Fibroblast of skin of left quadriceps (primary cell): ENCODE results near the gene SPNS1.
A peak's percentile ranks its signal among the peaks of the same experiment; 100 is the strongest.
"Not testable (repeated sequence)": the region's sequence is repeated elsewhere in the genome, so short reads cannot be mapped to it uniquely, and the experiment has no call there.

Experiments
- DNase-seq, 2 experiments: peaks; one replicate each; pipeline ENCODE4 v3.0.0-alpha.2; 2013; ENCODE audit warnings: low read depth in 2 of 2

SPNS1 gene, protein sequence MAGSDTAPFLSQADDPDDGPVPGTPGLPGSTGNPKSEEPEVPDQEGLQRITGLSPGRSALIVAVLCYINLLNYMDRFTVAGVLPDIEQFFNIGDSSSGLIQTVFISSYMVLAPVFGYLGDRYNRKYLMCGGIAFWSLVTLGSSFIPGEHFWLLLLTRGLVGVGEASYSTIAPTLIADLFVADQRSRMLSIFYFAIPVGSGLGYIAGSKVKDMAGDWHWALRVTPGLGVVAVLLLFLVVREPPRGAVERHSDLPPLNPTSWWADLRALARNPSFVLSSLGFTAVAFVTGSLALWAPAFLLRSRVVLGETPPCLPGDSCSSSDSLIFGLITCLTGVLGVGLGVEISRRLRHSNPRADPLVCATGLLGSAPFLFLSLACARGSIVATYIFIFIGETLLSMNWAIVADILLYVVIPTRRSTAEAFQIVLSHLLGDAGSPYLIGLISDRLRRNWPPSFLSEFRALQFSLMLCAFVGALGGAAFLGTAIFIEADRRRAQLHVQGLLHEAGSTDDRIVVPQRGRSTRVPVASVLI

DNA sequence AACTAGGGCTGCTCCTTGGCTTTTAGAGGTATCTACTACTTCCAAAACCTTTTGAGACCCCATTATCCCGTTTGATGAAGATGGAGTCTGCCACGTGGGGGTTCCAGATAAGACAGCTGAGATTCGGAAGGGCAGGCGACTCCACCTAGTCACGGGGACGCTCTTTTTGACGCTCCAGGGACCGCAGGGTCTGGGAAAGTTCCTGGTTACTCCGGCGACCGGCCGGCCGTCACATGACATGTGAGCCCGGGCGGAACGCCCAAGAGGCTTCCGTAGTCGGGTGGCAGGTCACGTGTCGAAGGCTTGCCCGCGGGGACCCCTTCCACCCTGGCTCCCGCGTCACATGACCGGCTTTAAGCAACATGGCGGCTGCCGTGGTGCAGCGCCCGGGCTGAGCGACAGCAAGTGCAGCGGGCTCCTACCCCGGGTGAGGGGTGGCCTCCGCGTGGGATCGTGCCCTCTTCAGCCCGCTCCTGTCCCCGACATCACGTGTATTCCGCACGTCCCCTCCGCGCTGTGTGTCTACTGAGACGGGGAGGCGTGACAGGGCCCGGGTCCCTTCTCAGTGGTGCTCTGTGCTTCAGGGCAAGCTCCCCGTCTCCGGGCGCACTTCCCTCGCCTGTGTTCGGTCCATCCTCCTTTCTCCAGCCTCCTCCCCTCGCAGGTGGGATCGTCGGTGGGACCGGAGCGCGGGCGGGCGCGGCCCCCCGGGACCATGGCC lies at the start of gene SPNS1:
Gene SPNS1, plus strand, starts transcription at position 342 of the 721 bp plus-strand sequence. Its CDS starts 374 bp downstream, at position 716.
- DNase-seq, result peak; percentile 87 to 89

DNA sequence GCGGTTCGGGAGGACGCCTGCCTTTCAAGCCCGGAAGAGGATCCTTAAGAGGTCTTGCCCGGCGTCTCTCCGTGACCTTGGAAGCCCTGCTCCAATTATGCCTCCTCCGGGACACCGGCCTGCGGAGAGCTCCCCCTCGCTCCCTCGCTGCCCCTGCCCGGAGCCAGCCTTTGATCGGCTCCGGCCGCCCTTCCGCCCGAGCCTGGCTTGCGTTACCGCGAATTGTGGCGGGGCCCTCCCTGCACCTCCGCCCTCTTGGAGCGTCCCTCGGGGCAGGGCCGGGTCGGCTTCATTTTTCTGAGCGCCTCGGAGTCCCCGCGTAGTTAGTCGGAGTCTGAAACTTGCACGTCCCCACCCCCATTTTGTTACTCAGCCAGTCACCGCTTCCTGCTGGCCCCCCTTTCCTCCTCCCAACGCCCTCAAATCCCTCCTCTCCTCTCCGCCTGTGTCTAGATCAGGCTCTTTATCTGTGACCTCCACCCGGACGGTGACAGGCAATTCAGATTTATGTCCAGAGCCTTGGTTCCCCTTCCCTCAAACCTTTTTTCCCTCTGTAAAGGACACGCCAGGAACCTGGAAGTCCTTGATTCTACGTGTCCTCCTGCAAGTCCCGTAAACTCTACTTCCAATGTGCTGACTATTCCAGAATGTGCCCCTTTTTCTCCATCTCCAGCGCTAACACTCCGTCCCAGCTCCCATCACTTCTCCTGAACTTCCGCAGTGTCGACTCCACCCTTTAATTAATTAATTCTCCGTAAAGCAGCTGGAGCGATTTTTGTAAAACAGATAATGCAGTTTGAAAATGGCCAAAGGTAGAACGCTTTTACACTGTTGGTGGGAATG lies 49.0 kb upstream of the SPNS1 start:
- peak; percentile 51 to 52 for DNase-seq

DNA sequence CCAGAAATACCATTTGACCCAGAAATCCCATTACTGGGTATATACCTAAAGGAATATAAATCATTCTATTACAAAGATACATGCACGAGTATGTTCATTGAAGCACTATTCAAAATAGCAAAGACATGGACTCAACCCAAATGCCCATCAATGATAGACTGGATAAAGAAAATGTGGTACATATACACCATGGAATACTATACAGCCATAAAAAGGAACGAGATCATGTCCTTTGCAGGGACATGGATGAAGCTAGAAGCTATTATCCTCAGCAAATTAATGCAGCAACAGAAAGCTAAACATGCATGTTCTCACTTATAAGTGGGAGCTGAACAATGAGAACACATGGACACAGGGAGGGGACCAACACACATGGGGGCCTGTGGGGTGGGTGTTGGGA lies 48.3 kb upstream of the SPNS1 start:
- DNase-seq, result not testable (repeated sequence)

DNA sequence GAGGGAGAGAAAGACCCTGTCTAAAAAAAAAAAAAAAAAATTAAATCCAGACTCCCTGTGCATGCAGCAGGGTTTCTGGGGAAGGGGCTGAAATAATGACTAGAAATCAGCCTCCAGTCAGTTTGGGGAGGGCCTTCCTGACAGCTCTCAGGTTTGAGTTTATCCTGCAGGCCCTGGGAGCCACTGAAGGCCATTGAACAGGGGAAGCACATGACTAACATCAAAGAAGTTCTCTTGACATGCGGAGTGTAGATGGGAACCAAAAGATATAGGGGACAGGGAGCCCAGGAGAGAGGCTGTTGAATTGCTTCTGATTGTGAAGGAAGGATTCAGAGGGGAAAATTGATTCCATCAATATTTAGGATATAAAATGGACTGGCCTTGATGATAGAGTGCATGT lies 46.8 kb upstream of the SPNS1 start:
- no peak for DNase-seq

DNA sequence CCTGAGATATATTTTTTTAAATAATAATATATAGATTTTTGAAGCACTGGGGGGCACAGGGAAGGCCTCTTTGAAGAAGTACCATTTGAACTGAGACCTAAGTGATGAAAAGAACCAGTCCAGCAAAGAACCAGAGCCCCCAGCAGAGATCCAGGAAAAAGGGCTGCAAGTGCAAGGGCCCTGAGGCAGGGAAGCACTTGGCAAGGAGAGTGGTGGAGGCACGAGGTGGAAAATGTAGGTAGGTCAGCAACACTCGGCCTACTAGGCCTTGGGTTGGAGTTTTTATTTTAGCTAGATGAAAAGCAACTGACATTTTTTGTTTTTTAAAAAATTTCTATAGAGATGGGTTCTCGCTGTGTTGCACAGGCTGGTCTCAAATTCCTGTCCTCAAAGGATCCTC lies 44.4 kb upstream of the SPNS1 start:
- no peak for DNase-seq

DNA sequence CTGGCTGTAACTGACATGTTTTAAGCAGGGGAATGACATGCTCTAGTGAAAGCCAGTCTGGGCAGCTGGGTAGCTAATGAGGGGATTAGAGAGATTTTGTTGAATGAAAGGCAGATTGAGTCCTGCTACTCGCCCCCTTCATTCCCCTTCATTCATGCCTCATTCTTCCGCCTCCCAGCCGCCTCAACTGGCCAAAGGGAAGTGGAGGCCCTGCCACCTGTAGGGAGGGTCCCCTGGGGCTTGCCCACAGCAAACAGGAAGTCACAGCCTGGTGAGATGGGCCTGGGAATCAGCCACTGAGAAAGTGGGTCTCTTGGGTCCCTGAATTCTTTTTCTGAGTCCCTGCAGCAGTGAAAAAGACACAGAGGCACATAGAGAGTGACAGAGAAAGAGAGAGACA lies 43.9 kb upstream of the SPNS1 start:
- DNase-seq, result no peak

DNA sequence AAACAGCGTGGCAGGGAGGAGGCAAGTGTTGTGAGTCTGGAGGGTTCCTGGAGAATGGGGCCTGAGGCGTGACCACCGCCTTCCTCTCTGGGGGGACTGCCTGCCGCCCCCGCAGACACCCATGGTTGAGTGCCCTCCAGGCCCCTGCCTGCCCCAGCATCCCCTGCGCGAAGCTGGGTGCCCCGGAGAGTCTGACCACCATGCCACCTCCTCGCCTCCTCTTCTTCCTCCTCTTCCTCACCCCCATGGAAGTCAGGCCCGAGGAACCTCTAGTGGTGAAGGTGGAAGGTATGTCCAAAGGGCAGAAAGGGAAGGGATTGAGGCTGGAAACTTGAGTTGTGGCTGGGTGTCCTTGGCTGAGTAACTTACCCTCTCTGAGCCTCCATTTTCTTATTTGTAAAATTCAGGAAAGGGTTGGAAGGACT lies 42.8 kb upstream of the SPNS1 start, which contains the start of gene CD19:
Gene CD19, plus strand, starts transcription at position 171 of the 425 bp plus-strand sequence. Its CDS starts 30 bp downstream, at position 201.
- DNase-seq, result no peak

DNA sequence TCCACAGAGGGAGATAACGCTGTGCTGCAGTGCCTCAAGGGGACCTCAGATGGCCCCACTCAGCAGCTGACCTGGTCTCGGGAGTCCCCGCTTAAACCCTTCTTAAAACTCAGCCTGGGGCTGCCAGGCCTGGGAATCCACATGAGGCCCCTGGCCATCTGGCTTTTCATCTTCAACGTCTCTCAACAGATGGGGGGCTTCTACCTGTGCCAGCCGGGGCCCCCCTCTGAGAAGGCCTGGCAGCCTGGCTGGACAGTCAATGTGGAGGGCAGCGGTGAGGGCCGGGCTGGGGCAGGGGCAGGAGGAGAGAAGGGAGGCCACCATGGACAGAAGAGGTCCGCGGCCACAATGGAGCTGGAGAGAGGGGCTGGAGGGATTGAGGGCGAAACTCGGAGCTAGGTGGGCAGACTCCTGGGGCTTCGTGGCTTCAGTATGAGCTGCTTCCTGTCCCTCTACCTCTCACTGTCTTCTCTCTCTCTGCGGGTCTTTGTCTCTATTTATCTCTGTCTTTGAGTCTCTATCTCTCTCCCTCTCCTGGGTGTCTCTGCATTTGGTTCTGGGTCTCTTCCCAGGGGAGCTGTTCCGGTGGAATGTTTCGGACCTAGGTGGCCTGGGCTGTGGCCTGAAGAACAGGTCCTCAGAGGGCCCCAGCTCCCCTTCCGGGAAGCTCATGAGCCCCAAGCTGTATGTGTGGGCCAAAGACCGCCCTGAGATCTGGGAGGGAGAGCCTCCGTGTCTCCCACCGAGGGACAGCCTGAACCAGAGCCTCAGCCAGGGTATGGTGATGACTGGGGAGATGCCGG lies 42.0 kb upstream of the SPNS1 start:
- no peak for DNase-seq

DNA sequence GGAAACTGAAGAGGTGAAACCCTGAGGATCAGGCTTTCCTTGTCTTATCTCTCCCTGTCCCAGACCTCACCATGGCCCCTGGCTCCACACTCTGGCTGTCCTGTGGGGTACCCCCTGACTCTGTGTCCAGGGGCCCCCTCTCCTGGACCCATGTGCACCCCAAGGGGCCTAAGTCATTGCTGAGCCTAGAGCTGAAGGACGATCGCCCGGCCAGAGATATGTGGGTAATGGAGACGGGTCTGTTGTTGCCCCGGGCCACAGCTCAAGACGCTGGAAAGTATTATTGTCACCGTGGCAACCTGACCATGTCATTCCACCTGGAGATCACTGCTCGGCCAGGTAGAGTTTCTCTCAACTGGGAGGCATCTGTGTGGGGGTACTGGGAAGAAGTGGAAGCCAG lies 41.4 kb upstream of the SPNS1 start:
- DNase-seq, result no peak

DNA sequence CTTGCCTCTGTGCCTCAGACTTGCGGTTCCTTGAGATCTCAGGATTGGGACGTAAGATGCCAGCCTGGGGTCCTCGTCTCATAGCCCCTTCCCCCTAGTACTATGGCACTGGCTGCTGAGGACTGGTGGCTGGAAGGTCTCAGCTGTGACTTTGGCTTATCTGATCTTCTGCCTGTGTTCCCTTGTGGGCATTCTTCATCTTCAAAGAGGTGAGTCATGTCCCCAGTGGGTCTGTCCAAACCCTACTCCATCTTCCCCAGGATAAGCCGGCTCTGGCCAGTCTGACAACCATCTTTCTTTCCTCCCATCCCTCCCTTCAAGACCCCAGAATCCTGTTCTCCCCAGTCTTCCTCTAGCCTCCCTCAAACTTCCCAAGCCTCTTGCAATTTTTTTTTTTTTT lies 39.2 kb upstream of the SPNS1 start:
- no peak for DNase-seq

DNA sequence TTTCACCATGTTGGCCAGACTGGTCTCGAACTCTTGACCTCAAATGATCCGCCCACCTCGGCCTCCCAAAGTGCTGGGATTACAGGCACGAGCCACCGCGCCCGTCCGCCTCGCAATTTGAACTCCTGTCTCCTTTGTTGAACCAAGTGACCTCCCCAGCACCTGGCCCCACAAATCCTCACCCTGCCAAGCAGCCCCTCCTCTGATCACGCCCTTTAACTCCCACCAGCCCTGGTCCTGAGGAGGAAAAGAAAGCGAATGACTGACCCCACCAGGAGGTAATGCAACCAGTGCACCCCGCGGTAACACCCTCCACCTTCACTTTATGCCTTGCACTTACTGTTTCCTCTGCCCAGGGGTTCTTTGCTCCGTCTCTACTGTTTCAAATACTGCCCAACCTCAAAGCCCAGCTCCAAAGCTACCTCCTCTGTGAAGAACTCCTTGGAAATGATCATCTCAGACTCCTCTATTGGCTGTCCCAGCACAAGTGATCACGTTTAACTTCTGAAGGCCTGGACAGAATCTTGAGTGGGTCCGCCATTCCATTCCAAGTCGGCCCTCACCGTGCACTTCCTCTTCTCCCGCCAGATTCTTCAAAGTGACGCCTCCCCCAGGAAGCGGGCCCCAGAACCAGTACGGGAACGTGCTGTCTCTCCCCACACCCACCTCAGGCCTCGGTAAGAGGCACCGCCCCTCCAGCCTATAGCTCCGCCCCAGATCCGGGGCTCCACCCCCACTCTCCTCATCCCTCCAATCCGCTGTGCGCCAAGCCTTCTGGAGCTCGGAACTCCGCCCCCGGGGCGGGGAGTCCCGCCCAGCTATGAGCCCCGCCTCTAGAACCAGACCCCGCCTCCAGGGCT lies 38.4 kb upstream of the SPNS1 start:
- DNase-seq, result peak; percentile 40 to 44

DNA sequence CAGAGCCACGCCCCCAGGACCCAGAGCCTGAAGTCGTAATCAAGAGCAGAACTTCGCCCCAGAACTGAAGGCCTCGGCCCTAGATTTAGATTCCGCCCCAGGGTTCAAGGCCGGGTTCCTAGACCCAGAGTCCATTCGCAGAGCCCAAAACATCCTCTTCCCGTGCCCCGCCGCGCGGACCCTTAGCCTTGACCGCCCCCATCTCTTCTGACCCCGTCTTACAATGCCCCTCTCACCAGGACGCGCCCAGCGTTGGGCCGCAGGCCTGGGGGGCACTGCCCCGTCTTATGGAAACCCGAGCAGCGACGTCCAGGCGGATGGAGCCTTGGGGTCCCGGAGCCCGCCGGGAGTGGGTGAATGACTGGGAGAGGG lies 37.8 kb upstream of the SPNS1 start:
- no peak for DNase-seq

DNA sequence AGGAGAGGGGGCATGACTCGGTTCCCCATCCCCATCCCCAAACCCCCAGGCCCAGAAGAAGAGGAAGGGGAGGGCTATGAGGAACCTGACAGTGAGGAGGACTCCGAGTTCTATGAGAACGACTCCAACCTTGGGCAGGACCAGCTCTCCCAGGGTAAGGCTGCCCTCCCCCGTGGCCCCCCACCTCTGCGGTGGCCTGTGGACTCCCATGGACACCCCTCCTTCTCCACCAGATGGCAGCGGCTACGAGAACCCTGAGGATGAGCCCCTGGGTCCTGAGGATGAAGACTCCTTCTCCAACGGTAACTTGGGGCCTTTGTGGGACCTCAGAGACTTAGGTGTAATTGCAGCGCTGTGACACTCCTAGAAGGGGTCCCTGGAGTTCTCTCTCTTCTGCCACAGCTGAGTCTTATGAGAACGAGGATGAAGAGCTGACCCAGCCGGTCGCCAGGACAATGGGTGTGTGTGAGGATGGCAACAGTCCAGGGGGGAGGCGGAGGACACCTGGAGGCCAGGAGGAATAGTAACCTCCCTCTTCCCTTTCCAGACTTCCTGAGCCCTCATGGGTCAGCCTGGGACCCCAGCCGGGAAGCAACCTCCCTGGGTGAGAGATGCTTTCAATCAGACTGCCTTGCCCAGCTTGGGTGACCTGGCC lies 37.2 kb upstream of the SPNS1 start:
- DNase-seq, result no peak

DNA sequence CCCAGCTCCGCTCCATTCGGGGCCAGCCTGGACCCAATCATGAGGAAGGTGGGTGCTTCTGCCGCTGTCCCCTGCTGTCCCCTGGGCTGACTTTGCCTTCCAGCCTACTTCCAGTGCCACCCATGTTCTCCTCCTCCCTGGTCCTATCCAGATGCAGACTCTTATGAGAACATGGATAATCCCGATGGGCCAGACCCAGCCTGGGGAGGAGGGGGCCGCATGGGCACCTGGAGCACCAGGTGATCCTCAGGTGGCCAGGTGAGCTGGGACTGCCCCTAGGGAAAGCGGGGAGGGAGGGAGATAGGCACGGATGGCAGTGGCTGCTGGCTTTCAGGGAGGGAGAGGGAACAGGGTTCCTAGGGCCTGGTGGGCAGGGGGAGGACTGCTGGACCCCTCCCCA lies 35.9 kb upstream of the SPNS1 start:
- no peak for DNase-seq

DNA sequence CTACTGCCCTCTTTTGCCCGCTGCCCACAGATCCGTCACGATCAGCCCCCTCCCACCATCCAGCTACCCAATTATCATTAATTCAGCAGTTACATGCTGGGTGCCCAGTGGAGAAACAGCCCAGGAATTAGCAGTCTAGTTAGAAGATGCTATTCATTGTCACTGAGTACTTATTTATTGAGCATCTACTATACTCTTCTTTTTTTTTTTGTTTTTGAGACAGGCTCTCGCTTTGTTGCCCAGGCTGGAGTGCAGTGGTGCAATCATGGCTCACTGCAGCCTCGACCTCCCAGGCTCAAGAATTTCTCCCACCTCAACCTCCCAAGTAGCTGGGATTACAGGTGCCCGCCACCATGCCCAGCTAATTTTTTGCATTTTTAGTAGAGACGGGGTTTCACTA lies 34.8 kb upstream of the SPNS1 start:
- DNase-seq, result not testable (repeated sequence)

DNA sequence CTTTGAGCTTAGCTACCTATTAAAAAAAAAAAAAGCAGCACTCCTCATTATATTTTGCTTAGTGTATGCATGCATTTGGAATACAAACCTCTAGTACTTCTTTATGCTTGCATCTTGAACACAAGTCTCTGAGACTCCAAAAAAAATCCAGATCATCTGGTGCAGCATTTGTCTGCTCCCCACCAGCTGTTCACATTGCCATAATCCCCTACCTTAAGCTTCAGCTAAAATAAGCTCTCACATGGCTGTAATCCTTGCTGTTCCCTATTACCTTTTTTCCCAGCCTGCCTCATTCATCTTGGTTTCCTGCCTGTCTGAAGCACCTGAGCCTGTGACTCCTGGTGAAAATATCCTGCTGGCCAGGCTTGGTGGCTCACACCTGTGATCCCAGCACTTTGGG lies 31.3 kb upstream of the SPNS1 start:
- DNase-seq, result no peak

DNA sequence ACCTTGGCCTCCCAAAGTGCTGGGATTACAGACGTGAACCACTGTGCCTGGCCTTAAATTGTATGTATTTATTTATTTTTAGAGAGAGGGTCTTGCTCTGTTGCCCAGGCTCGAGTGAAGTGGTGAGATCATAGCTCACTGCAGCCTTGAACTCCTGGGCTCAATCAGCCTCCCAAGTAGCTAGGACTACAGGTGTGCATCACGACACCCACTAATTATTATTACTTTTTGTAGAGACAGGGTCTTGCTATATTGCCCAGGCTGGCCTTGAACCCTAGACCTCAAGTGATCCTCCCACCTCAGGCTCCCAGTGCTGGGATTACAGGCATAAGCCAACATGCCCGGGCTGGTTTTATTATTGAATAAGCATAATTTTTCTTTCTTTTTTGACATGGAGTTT lies 27.9 kb upstream of the SPNS1 start:
- DNase-seq, result no peak

DNA sequence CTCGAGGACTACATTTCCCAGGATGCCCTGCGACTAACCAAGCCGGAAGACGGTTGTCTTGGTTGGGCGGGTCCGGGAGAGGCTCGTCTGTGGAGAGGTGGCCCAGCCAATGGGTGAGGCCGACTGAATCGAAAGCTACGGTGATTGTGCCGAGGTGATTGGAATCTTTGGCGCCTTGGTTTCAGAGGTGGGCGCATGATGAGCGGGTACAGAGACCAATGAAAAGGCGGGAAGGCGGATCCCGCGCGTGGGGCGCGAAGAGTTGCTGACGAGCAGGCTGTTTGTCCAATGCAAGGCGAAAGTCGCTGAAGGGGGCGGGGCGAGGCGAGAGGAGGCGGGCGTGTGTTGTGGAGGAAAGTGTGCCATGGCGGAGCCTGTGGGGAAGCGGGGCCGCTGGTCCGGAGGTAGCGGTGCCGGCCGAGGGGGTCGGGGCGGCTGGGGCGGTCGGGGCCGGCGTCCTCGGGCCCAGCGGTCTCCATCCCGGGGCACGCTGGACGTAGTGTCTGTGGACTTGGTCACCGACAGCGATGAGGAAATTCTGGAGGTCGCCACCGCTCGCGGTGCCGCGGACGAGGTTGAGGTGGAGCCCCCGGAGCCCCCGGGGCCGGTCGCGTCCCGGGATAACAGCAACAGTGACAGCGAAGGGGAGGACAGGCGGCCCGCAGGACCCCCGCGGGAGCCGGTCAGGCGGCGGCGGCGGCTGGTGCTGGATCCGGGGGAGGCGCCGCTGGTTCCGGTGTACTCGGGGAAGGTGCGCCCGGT lies 23.7 kb upstream of the SPNS1 start, which contains the start of gene NFATC2IP:
Gene NFATC2IP, plus strand, starts transcription at position 290 of the 762 bp plus-strand sequence. Its CDS starts 75 bp downstream, at position 365.
- DNase-seq, result peak; percentile 100
